OCI-LY3 (cell line): ENCODE results near the gene APIP.

Experiments used
- H2AFZ ChIP-seq: fragments of 200-600, 300-600 bp; shearing (Covaris generic); 2 replicates; pipeline ENCODE4 v1.6.0; 2014; ENCODE audit warnings: antibody characterized with exemption, low read depth, low read length
- H3K27ac ChIP-seq: fragments of 200-600, 300-600 bp; sonication (generic); 2 replicates; pipeline ENCODE4 v1.5.1; 2014; ENCODE audit warnings: mild to moderate bottlenecking, low read length, moderate library complexity, mixed read lengths
- H3K27me3 ChIP-seq: fragments of 200-600, 300-600 bp; sonication (generic); 2 replicates; pipeline ENCODE4 v1.6.1; 2014; ENCODE audit warnings: low read depth, low read length, mixed read lengths
- H3K36me3 ChIP-seq: fragments of 200-600, 300-600 bp; sonication (generic); replicated peaks from 2 replicates; pipeline ENCODE3; 2014; ENCODE audit warnings: low read depth, low read length, mixed read lengths
- H3K4me1 ChIP-seq: fragments of 300-600, 200-600 bp; sonication (generic); 2 replicates; pipeline ENCODE4 v1.6.1; 2014; ENCODE audit warnings: low read length, mixed read lengths
- H3K4me2 ChIP-seq: fragments of 200-600, 300-600 bp; sonication (generic); 2 replicates; pipeline ENCODE4 v1.6.1; 2014; ENCODE audit warnings: low read length, mixed read lengths
- H3K4me3 ChIP-seq: fragments of 300-600, 200-600 bp; sonication (generic); 2 replicates; pipeline ENCODE4 v1.5.1; 2014; ENCODE audit warnings: antibody characterized with exemption, mild to moderate bottlenecking, low read length, moderate library complexity
- H3K79me2 ChIP-seq: fragments of 300-600, 200-600 bp; shearing (Covaris generic); 2 replicates; pipeline ENCODE4 v1.6.1; 2014; ENCODE audit warnings: mild to moderate bottlenecking, low read length, mixed read lengths
- H3K9ac ChIP-seq: fragments of 300-600, 200-600 bp; shearing (Covaris generic); 2 replicates; pipeline ENCODE4 v1.6.0; 2014; ENCODE audit warnings: mild to moderate bottlenecking, low read length, moderate library complexity
- H3K9me3 ChIP-seq: fragments of 200-600, 300-600 bp; shearing (Covaris generic); 2 replicates; pipeline ENCODE4 v1.6.1; 2014; ENCODE audit warnings: low read length, mixed read lengths; ENCODE audit not compliant: insufficient read depth
- H4K20me1 ChIP-seq: fragments of 200-600, 300-600 bp; sonication (generic); 2 replicates; pipeline ENCODE4 v1.6.1; 2016; ENCODE audit warnings: low read length, mixed read lengths; ENCODE audit not compliant: insufficient read depth
- EZH2phosphoT487 ChIP-seq: fragments of 200-600 bp; shearing (Covaris generic); IDR thresholded peaks from 2 replicates; pipeline ENCODE4 v1.6.1; 2018; ENCODE audit warnings: antibody characterized with exemption, mixed run types, low read depth
- TF ChIP-seq, protein P1 (sequence below): fragments of 200-600, 300-600 bp; sonication (generic); IDR thresholded peaks from 2 replicates; pipeline ENCODE4 v1.5.1; 2014; ENCODE audit warnings: antibody characterized with exemption, low read length, low read depth

Gene APIP

DNA sequence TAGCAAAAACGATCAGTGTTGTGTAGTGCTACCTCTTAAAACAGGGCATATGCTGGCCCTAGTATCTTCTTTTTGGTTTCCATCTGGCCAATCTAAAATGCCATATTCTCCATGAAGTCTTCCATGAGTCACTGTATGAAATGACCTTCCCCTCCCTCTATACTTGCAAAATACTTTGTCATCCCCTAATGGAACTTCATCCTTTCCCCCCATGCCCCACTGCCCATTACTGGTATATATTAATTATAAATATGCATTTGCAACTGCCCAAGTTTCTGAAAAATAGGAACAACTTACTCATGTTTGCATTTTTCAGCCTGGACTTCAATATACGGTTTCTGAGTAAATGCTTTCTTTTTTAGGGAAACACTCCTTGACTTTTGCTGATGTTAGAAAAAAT lies 4.5 kb downstream of the APIP start:
- TF ChIP-seq, protein P1, sequence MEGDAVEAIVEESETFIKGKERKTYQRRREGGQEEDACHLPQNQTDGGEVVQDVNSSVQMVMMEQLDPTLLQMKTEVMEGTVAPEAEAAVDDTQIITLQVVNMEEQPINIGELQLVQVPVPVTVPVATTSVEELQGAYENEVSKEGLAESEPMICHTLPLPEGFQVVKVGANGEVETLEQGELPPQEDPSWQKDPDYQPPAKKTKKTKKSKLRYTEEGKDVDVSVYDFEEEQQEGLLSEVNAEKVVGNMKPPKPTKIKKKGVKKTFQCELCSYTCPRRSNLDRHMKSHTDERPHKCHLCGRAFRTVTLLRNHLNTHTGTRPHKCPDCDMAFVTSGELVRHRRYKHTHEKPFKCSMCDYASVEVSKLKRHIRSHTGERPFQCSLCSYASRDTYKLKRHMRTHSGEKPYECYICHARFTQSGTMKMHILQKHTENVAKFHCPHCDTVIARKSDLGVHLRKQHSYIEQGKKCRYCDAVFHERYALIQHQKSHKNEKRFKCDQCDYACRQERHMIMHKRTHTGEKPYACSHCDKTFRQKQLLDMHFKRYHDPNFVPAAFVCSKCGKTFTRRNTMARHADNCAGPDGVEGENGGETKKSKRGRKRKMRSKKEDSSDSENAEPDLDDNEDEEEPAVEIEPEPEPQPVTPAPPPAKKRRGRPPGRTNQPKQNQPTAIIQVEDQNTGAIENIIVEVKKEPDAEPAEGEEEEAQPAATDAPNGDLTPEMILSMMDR = no peak
- TF ChIP-seq EZH2phosphoT487 = no peak
- Histone ChIP-seq H3K4me2 (no peak overlapping the region), H3K4me1 (peaks cover 12% of the 10 kb centered on the region), H4K20me1 (no peaks in the 10 kb centered on the region), H3K9ac (no peak overlapping the region), H3K4me3 (no peak overlapping the region), H3K36me3 (peaks cover 11% of the 10 kb centered on the region), H3K9me3 (no peaks in the 10 kb centered on the region), H3K27ac (no peak overlapping the region), H3K79me2 (peaks cover 23% of the 10 kb centered on the region), H3K27me3 (no peaks in the 10 kb centered on the region), H2AFZ (no peak overlapping the region)

DNA sequence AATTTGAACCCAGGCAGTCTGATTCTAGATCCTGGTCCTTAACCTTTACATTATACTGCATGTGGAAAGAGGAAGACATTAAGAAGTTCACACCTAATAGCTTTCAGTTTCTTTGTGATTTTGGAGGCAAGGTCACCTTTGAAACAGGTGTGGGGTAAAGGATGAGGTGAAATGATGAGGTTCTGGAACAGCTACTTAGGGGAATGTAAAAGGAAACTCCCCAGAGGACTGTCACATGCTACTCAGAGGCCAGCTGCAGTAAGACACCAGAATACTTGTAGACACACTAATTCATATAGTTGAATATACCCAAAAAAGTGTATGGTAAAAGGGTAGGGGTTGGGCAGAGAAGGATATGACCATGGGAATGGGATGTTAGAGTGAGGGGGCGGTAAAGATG lies 5.4 kb downstream of the APIP start:
- H4K20me1 ChIP-seq = no peaks in the 10 kb centered on the region
- peaks cover 11% of the 10 kb centered on the region for H3K36me3 ChIP-seq
- H2AFZ ChIP-seq = no peak overlapping the region
- no peaks in the 10 kb centered on the region for H3K27me3 ChIP-seq
- H3K4me3 ChIP-seq = no peak overlapping the region
- peaks cover 12% of the 10 kb centered on the region for H3K4me1 ChIP-seq
- no peak overlapping the region for H3K27ac ChIP-seq
- no peaks in the 10 kb centered on the region for H3K9me3 ChIP-seq
- no peak overlapping the region for H3K4me2 ChIP-seq
- H3K79me2 ChIP-seq = peaks cover 19% of the 10 kb centered on the region
- no peak overlapping the region for H3K9ac ChIP-seq
- TF ChIP-seq EZH2phosphoT487 = no peak
- TF ChIP-seq, protein P1 = no peak

DNA sequence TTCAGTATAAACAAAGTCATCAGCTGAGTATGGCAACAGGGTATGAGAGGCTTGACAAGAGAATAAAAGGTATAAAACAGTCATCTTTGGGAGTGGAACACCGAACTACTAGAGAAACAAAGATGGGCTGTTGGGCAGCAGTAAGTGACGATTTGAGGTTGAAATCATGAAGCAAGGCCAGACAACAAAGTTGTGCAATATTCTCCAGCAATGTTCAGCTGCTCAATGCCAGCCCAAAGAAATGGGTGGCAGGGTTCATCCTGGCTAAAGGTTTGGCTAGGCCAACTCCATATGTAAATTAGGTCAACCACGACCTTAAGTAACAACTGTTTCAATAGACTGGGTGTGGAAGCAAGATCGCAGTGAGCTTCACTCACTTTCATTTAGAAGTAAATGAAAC lies 6.2 kb downstream of the APIP start:
- no peak overlapping the region for H3K4me3 ChIP-seq
- no peak overlapping the region for H3K9ac ChIP-seq
- H3K9me3 ChIP-seq = no peaks in the 10 kb centered on the region
- no peaks in the 10 kb centered on the region for H4K20me1 ChIP-seq
- H2AFZ ChIP-seq = no peak overlapping the region
- no peak overlapping the region for H3K4me2 ChIP-seq
- no peaks in the 10 kb centered on the region for H3K27me3 ChIP-seq
- H3K27ac ChIP-seq = no peak overlapping the region
- peaks cover 10% of the 10 kb centered on the region for H3K79me2 ChIP-seq
- H3K4me1 ChIP-seq = peaks cover 8% of the 10 kb centered on the region
- H3K36me3 ChIP-seq = peaks cover 11% of the 10 kb centered on the region
- TF ChIP-seq EZH2phosphoT487 = no peak
- TF ChIP-seq, protein P1 = no peak

DNA sequence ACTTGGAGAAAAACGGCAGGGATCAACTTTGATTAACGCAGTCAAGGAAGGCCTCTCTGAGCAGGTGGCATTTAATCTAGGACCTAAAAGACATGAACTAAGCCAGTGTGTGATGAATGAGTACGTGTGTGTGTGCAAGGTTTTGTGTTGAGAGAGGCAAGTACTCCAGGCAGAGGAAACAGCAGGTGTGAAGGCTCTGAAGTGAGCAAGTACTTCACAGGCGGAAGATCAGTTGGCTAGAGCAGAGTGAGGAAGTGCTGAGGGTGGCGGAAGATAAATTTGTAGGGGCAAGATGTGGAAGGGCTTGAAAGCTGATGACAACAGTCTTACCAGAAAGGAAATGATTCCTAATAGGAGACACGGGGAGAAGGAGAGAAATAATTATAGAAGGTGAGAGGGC lies 6.8 kb downstream of the APIP start:
- no peak overlapping the region for H3K4me2 ChIP-seq
- TF ChIP-seq, protein P1 = no peak
- no peak for TF ChIP-seq EZH2phosphoT487
- no peak overlapping the region for H3K9ac ChIP-seq
- no peak overlapping the region for H3K4me3 ChIP-seq
- no peak overlapping the region for H3K27ac ChIP-seq
- no peak overlapping the region for H2AFZ ChIP-seq
- H3K27me3 ChIP-seq = no peaks in the 10 kb centered on the region
- peaks cover 7% of the 10 kb centered on the region; the same call in 1 of the 2 replicates for H3K79me2 ChIP-seq
- H4K20me1 ChIP-seq = no peaks in the 10 kb centered on the region
- no peaks in the 10 kb centered on the region for H3K9me3 ChIP-seq
- peaks cover 7% of the 10 kb centered on the region for H3K4me1 ChIP-seq
- peaks cover 10% of the 10 kb centered on the region for H3K36me3 ChIP-seq
